Neural progenitor cell (in vitro differentiated cells): ENCODE results near the gene PDIA2.

Experiments used
- CTCF ChIP-seq: fragments of 200-600 bp; sonication (generic); IDR thresholded peaks from 2 replicates; pipeline ENCODE4 v1.5.1; 2017; ENCODE audit warnings: antibody characterized with exemption, mild to moderate bottlenecking
- EZH2 ChIP-seq: fragments of 200-600 bp; sonication (generic); IDR thresholded peaks from 2 replicates; pipeline ENCODE4 v1.6.1; 2017; ENCODE audit warnings: antibody characterized with exemption, mild to moderate bottlenecking, moderate library complexity

DNA sequence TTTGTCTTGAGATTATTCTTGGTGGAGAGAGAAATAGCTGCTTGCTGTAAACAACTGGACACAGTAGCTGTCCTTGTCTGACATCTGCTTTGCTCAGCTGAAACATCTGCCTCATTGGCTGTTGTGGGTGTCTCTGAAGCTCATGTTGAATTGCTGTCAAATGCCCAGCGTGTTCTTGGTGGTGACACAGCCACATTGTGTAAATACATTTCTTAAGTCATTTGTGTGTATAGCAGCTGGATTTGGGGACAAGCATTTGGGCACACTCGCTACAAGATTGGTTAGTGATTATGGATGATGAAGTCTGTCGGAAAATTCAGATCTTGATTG lies 43.1 kb upstream of the PDIA2 start:
- TF ChIP-seq CTCF: no peak
- no peak for TF ChIP-seq EZH2
